HFFc6 (cell line): ENCODE measurements around the gene SALL4. TPM values are rescaled to one million over a fixed set of nuclear protein-coding genes. Genes with fewer than 3 reads are reported as not detected.
A peak's percentile ranks its signal among the peaks of the same experiment; 100 is the strongest.
"Not testable (repeated sequence)": the region's sequence is repeated elsewhere in the genome, so short reads cannot be mapped to it uniquely, and the experiment has no call there.

Experiments
- DNase-seq: peaks from one replicate; pipeline ENCODE4 v3.0.0-alpha.2; 2018
- H3K27ac Mint-ChIP-seq: 2 replicates; pipeline ENCODE4 v1.8.0; 2020; ENCODE audit warnings: mild to moderate bottlenecking, mixed read lengths
- H3K27me3 Mint-ChIP-seq: 2 replicates; pipeline ENCODE4 v1.8.0; 2021; ENCODE audit warnings: mild to moderate bottlenecking, moderate library complexity, mixed read lengths; ENCODE audit not compliant: insufficient read depth
- H3K36me3 Mint-ChIP-seq: 2 replicates; pipeline ENCODE4 v1.8.0; 2021; ENCODE audit warnings: low read depth, mixed read lengths
- H3K4me1 Mint-ChIP-seq: 2 replicates; pipeline ENCODE4 v1.8.0; 2020; ENCODE audit warnings: low read depth, mixed read lengths
- H3K4me3 Mint-ChIP-seq: 2 replicates; pipeline ENCODE4 v1.8.0; 2020; ENCODE audit warnings: mild to moderate bottlenecking, moderate library complexity, mixed read lengths
- H3K9me3 Mint-ChIP-seq: 2 replicates; pipeline ENCODE4 v1.8.0; 2020; ENCODE audit warnings: mild to moderate bottlenecking, mixed read lengths
- total RNA-seq, 6 experiments: library from RNA; stranded (reverse); fragmentation: NEBNext Ultra II Directional; extraction: Animal tissue kit (Norgen Biotek cat#: 25700); gene quantifications; 2 replicates in 1 of 6; 3 replicates in 5 of 6; pipeline ENCODE4 v1.2.3, GENCODE V29; 2021
- TF ChIP-seq, protein P1 (sequence below): fragments of 200-600 bp; sonication (generic); IDR thresholded peaks from 2 replicates; pipeline ENCODE4 v1.5.0; 2021; ENCODE audit warnings: antibody characterized with exemption, mild to moderate bottlenecking

Gene SALL4
- total RNA-seq, 6 experiments from 2014 or later = 0.29 to 0.81 (median 0.36) TPM

DNA sequence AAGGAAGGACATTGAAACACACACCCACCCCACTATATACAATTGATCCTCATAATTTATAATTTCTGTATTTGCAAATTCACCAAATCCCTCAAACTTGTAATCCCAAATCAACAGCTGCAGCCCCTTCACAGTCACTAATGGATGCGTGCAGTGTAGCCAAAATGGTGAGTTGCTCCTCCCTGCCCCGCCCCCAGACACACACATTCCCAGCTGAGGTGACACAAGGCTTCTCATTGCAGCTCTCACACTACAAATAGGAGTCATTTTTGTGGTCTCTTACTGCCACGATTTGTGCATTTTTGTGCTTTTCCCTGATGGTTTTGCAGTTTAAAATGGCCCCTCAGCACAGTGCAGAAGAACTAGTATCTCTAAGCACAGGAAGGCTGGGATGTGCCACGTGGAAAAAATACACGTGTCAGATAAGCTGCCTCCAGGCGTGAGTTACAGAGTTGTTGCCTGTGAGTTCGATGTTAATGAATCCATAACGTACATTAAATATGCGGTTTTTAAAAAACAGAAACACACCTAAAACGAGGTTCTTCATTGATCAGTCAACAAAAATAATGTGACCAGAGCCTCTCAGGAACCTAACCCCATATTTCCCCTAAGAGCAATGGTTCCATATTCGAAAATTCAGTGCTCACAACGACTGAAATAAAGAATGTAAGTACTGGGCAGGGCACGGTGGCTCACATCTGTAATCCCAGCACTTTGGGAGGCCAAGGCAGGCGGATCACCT lies 42.4 kb downstream of the SALL4 start:
- H3K36me3 Mint-ChIP-seq = peaks cover 4% of the 10 kb centered on the region; the same call in 1 of the 2 replicates
- H3K4me1 Mint-ChIP-seq = peaks cover 18% of the 10 kb centered on the region
- no peaks in the 10 kb centered on the region for H3K9me3 Mint-ChIP-seq
- H3K27ac Mint-ChIP-seq = no peak overlapping the region
- TF ChIP-seq, protein P1, sequence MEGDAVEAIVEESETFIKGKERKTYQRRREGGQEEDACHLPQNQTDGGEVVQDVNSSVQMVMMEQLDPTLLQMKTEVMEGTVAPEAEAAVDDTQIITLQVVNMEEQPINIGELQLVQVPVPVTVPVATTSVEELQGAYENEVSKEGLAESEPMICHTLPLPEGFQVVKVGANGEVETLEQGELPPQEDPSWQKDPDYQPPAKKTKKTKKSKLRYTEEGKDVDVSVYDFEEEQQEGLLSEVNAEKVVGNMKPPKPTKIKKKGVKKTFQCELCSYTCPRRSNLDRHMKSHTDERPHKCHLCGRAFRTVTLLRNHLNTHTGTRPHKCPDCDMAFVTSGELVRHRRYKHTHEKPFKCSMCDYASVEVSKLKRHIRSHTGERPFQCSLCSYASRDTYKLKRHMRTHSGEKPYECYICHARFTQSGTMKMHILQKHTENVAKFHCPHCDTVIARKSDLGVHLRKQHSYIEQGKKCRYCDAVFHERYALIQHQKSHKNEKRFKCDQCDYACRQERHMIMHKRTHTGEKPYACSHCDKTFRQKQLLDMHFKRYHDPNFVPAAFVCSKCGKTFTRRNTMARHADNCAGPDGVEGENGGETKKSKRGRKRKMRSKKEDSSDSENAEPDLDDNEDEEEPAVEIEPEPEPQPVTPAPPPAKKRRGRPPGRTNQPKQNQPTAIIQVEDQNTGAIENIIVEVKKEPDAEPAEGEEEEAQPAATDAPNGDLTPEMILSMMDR = no peak
- DNase-seq = no peak
- no peaks in the 10 kb centered on the region for H3K27me3 Mint-ChIP-seq
- H3K4me3 Mint-ChIP-seq = no peak overlapping the region

DNA sequence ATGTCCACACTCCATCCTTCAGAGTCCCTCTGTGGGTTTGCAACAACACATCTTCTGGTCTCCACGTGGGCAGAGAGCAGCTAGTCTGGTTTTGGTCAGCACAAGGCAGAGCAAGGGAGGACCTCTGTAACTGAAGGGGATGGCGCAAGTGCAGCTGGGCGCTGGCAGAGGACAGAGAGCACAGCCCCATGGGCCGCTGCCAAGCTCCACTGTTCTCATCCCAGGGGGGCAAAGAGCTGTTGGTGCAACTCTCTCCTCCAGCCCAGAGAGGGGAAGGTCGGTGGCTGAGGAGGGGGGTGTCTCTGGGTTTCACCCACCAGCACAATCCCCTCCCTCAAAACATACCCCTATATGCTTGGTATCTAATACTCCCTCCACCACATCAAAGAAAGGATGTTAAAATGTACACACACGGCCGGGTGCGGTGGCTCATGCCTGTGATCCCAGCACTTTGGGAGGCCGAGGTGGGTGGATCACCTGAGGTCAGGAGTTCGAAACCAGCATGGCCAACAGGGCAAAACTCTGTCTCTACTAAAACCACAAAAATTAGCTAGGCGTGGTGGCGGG lies 43.3 kb downstream of the SALL4 start:
- DNase-seq = no peak
- Mint-ChIP-seq H3K27ac (no peak overlapping the region), H3K27me3 (no peaks in the 10 kb centered on the region), H3K36me3 (peaks cover 4% of the 10 kb centered on the region; the same call in 1 of the 2 replicates), H3K4me3 (no peak overlapping the region), H3K4me1 (peaks cover 18% of the 10 kb centered on the region), H3K9me3 (no peaks in the 10 kb centered on the region)
- TF ChIP-seq, protein P1 = no peak

DNA sequence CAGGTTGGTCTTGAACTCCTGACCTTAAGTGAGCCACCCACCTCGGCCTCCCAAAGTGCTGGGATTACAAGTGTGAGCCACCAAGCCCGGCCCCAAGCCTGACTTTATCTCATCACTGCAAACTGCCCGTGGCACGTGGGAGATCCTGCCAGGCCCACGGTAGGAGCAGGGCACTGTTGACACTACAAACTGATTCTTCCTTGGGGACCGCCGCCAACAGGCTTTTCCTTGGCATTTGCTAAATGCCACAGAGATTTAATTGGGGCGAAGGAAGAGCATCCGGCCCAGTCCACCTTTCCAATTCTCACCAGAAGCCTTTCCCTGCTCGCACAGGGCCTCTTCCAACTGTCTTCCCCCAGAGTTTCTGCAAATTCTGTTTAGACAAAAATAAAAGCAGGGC lies 45.1 kb downstream of the SALL4 start:
- peaks cover 29% of the 10 kb centered on the region for H3K4me1 Mint-ChIP-seq
- H3K27me3 Mint-ChIP-seq = no peaks in the 10 kb centered on the region
- TF ChIP-seq, protein P1 = no peak
- H3K4me3 Mint-ChIP-seq = no peak overlapping the region
- peaks cover 4% of the 10 kb centered on the region; the same call in 1 of the 2 replicates for H3K36me3 Mint-ChIP-seq
- no peaks in the 10 kb centered on the region for H3K9me3 Mint-ChIP-seq
- H3K27ac Mint-ChIP-seq = no peak overlapping the region
- no peak for DNase-seq

DNA sequence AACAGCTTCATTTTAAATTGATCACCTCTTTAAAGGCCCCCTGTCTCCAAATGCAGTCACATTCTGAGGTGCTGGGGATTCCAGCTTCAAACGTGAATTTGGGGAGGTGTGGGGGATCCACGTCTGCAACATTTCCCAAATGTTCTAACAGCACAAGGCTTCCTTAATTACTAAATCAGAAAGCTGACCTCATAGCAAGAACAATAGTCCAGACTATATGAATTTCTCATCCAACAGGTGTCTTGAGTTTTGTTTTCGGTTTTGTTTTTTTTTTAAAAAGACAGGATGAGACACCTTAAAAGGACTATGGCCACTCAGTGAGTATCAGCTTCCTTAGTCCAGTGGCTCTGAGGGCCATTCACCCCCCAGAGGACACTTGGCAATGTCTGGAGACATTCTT lies 45.7 kb downstream of the SALL4 start:
- Mint-ChIP-seq H3K36me3 (peaks cover 4% of the 10 kb centered on the region; the same call in 1 of the 2 replicates), H3K9me3 (no peaks in the 10 kb centered on the region), H3K27me3 (no peaks in the 10 kb centered on the region), H3K4me3 (no peak overlapping the region), H3K4me1 (peaks cover 35% of the 10 kb centered on the region), H3K27ac (no peak overlapping the region)
- DNase-seq = no peak
- TF ChIP-seq, protein P1 = no peak

DNA sequence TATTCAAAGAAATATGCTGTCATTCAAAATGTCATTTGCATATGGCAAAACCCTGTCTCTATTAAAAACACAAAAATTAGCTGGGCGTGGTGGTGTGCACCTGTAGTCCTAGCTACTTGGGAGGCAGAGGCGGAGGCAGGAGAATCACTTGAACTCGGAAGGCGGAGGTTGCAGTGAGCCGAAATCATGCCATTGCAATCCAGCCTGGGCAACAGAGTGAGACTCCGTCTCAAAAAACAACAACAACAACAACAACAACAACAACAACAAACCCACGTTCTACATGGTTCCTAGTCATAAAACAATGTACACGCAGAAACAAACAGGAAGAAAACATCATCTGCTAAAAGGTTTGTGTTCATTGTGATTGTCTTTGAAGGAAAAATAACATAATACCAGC lies 49.1 kb downstream of the SALL4 start:
- Mint-ChIP-seq H3K4me3 (peak overlapping the region; percentile 87; the same call in 1 of the 2 replicates), H3K4me1 (peaks cover 38% of the 10 kb centered on the region), H3K27ac (peak overlapping the region; percentile 94)
- not testable (repeated sequence) for DNase-seq, H3K36me3 Mint-ChIP-seq, H3K27me3 Mint-ChIP-seq, H3K9me3 Mint-ChIP-seq

DNA sequence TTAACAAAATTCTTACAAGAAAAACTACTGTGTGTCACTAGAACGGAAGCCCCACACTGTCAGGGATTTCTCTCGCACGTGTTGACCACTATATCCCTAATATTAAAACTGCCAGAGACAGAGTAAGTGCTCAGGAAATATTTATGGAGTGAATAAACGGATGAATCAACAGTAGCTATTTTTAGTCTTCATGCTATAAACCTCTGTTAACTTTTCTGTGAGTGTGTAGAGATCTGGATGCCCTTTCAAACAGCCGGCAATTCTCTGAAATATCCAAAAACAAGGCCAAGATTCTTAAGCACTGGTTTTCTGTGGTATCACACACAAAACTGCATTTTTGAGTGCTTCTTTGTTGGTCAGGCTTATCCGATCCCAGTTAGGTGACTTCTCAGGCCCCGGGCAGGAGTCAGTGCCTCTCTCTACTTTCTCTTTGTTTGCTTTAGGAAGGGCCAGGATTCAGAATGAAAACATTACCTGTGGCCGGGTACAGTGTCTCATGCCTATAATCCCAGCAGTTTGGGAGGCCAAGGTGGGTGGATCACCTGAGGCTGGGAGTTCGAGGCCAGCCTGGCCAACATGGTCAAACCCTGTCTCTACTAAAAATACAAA lies 49.9 kb downstream of the SALL4 start:
- H3K27me3 Mint-ChIP-seq = peaks cover 1% of the 10 kb centered on the region
- DNase-seq = peak; percentile 93
- H3K4me1 Mint-ChIP-seq = peaks cover 44% of the 10 kb centered on the region
- H3K27ac Mint-ChIP-seq = peak overlapping the region; percentile 94
- no peaks in the 10 kb centered on the region for H3K9me3 Mint-ChIP-seq
- H3K4me3 Mint-ChIP-seq = peak overlapping the region; percentile 87
- H3K36me3 Mint-ChIP-seq = no peaks in the 10 kb centered on the region
- TF ChIP-seq, protein P1 = no peak
